Thyroid gland (tissue), 4 donors: ENCODE data around the gene TSPAN1. TPM values are rescaled to one million over a fixed set of nuclear protein-coding genes. Genes with fewer than 3 reads are reported as not detected.

ENCODE experiments used
- DNase-seq, 2 donors: peaks; one replicate each; pipeline ENCODE4 v3.0.0-alpha.2; 2019
- H3K27ac ChIP-seq, 3 donors: fragments of 200-600 bp; sonication (generic); 1 replicate in 2 of 3; 2 replicates in 1 of 3; pipeline ENCODE4 v1.5.1; 2016 to 2019; ENCODE audit warnings: mild to moderate bottlenecking in 1 of 3, moderate library complexity in 1 of 3
- H3K27me3 ChIP-seq: fragments of 200-600 bp; sonication (generic); one replicate; pipeline ENCODE4 v1.5.1; 2019
- H3K36me3 ChIP-seq, 2 donors: fragments of 200-600 bp; sonication (generic); one replicate each; pipeline ENCODE4 v1.5.1; 2016 to 2019
- H3K4me1 ChIP-seq, 2 donors: fragments of 200-600 bp; sonication (generic); one replicate each; pipeline ENCODE4 v1.5.1; 2017 to 2019
- H3K4me3 ChIP-seq, 3 donors: fragments of 200-600 bp; sonication (generic); replicated peaks in 1 of 3; 1 replicate in 2 of 3; 2 replicates in 1 of 3; pipeline ENCODE4 v1.5.1; 2016; ENCODE audit warnings: mild to moderate bottlenecking in 1 of 3
- H3K9me3 ChIP-seq: fragments of 200-600 bp; sonication (generic); one replicate; pipeline ENCODE4 v1.5.1; 2017
- POLR2A ChIP-seq, 2 donors: fragments of 450-650 bp; IDR thresholded peaks; one replicate each; pipeline ENCODE4 v1.6.1; 2017; ENCODE audit warnings: antibody characterized with exemption in 2 of 2, mild to moderate bottlenecking in 2 of 2, moderate library complexity in 1 of 2
- WGBS, 2 donors: methylation state at CpG; one replicate each; pipeline ENCODE4 v1.1.5; 2017; 5-methylcytosine and 5-hydroxymethylcytosine counted together
- intact Hi-C: fragments of 100-400 bp; cut with DNase I; formaldehyde crosslinking; loops from one replicate; pipeline ENCODE4 v1.15.1; 2023
- total RNA-seq, 4 donors: library from RNA; depleted of rRNA; stranded (reverse); fragments of >200 nt; gene quantifications; one replicate each; pipeline ENCODE4 v1.2.3, GENCODE V29; 2016
- TF ChIP-seq, protein P1 (sequence below), 6 experiments: fragments of 200-600 bp in 3 of 6; fragments of 450-650 bp in 3 of 6; sonication (generic) in 3 of 6; IDR thresholded peaks; one replicate each; pipeline ENCODE4 v1.5.1; 2016 to 2019; ENCODE audit warnings: antibody characterized with exemption in 6 of 6, mild to moderate bottlenecking in 2 of 6, inconsistent platforms in 1 of 6, moderate library complexity in 1 of 6

TSPAN1 gene
- total RNA-seq, 4 donors from 2014 or later, result 61.2 to 154 (median 105) TPM

DNA sequence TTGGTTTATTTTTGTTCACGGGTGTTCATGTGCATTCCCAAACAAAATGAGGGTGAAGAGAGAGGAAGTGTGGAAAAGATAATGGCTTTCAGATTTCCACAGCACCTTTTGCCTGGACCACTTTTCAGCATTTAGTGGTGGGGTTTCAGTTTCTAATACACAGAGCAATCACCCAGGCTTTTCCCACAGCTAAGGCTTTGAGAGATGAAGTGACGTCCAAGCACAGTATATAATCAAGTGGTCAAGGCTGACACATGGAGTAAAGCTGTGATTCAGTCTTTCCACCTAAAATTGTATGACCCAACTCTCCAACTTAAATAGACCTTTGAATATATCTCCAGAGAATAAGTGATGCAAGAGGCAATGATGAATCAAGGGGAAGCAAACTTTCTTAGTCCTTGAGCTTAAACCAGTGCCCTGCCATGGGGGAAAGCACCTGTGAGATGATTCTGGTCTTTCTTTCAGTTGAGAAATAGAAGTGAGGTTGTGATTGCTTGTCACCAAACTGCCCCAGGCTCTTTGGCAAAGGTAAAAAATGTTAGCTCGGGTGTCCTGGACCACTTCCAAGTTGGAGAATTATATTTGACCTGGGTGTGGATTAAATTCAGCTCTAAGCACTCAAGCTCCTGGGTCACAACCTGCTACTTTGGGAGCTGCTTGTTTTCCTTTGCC, 40.1 kb upstream of the TSPAN1 start:
- intact Hi-C loops, result loop anchor here (5.0 kb wide), 1 partner anchor 43 kb away; the partner anchor contains the start of genes P3R3URF and TSPAN1
- no peaks in the 10 kb centered on the region for H3K36me3 ChIP-seq
- 15 to 22% methylated on average over 3 of the region's 3 CpGs for WGBS, 2 donors
- DNase-seq, result peak; percentile 67 to 71
- H3K9me3 ChIP-seq, result no peaks in the 10 kb centered on the region
- peak overlapping the region; percentile 65 to 93 (median 72) for H3K27ac ChIP-seq
- H3K27me3 ChIP-seq, result no peaks in the 10 kb centered on the region
- TF ChIP-seq, protein P1, sequence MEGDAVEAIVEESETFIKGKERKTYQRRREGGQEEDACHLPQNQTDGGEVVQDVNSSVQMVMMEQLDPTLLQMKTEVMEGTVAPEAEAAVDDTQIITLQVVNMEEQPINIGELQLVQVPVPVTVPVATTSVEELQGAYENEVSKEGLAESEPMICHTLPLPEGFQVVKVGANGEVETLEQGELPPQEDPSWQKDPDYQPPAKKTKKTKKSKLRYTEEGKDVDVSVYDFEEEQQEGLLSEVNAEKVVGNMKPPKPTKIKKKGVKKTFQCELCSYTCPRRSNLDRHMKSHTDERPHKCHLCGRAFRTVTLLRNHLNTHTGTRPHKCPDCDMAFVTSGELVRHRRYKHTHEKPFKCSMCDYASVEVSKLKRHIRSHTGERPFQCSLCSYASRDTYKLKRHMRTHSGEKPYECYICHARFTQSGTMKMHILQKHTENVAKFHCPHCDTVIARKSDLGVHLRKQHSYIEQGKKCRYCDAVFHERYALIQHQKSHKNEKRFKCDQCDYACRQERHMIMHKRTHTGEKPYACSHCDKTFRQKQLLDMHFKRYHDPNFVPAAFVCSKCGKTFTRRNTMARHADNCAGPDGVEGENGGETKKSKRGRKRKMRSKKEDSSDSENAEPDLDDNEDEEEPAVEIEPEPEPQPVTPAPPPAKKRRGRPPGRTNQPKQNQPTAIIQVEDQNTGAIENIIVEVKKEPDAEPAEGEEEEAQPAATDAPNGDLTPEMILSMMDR (IDR thresholded peaks at IDR 0.05), result no peak
- no peak for TF ChIP-seq POLR2A (IDR thresholded peaks at IDR 0.05)
- H3K4me3 ChIP-seq, result no peak overlapping the region
- H3K4me1 ChIP-seq, result peaks cover 25 to 40% of the 10 kb centered on the region in 2 donors

DNA sequence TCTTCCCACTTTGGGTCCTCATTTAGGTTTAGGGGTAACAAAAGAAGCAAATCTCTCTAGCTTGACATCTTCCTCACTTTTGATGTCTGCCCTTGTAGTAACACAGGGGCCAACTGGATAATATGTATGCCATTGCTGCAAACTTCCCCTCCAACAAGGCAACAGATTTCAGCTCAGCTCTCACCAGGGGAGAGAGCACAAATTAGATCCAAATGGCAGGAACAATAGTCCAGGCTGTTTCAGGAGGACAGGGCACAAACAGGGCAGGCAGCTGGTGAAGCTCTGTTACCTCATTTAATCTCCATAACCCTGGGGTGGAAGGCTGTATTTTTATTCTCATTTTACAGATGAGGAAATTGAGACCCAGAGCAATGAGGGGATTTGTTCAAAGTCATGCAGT, 38.2 kb upstream of the TSPAN1 start:
- peaks cover 22 to 40% of the 10 kb centered on the region in 2 donors for H3K4me1 ChIP-seq
- no peak overlapping the region for H3K27ac ChIP-seq
- no peaks in the 10 kb centered on the region for H3K27me3 ChIP-seq
- TF ChIP-seq, protein P1 (IDR thresholded peaks at IDR 0.05), result no peak
- H3K36me3 ChIP-seq, result no peaks in the 10 kb centered on the region
- intact Hi-C loops, result loop anchor here (5.0 kb wide), 1 partner anchor 41 kb away; the partner anchor contains the start of genes P3R3URF and TSPAN1
- H3K4me3 ChIP-seq, result no peak overlapping the region
- H3K9me3 ChIP-seq, result no peaks in the 10 kb centered on the region
- DNase-seq, result no peak

DNA sequence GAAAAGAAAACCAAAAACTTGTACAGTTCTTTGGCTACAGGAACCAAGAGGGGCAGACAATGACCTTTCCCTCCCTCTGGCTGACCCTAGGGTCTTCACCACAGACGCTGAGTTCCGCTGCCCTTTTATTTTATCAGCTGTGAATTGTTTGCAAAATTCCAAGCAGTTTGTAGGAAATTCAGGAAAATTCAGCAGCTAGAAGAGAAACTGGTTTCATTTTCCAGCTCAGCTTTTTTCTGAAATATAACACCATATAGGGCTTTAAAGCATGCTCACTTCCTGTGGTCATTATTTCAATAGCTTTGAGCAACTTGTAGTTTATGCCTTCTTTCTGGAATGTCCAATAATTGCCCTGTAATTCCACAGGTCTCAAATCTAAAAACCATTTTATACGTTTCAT, 37.0 kb upstream of the TSPAN1 start:
- intact Hi-C loops, result loop anchor here (5.0 kb wide), 1 partner anchor 39 kb away; the partner anchor contains the start of genes P3R3URF and TSPAN1
- no peaks in the 10 kb centered on the region for H3K27me3 ChIP-seq
- 52 to 61% methylated on average over 3 of the region's 3 CpGs for WGBS, 2 donors
- no peak overlapping the region for H3K4me3 ChIP-seq
- DNase-seq, result no peak
- TF ChIP-seq, protein P1 (IDR thresholded peaks at IDR 0.05), result no peak
- no peak for TF ChIP-seq POLR2A (IDR thresholded peaks at IDR 0.05)
- H3K4me1 ChIP-seq, result peaks cover 22 to 40% of the 10 kb centered on the region in 2 donors
- no peaks in the 10 kb centered on the region for H3K36me3 ChIP-seq
- peak overlapping the region in 2 of 3 donors; percentile 27 to 51 for H3K27ac ChIP-seq
- H3K9me3 ChIP-seq, result no peaks in the 10 kb centered on the region

DNA sequence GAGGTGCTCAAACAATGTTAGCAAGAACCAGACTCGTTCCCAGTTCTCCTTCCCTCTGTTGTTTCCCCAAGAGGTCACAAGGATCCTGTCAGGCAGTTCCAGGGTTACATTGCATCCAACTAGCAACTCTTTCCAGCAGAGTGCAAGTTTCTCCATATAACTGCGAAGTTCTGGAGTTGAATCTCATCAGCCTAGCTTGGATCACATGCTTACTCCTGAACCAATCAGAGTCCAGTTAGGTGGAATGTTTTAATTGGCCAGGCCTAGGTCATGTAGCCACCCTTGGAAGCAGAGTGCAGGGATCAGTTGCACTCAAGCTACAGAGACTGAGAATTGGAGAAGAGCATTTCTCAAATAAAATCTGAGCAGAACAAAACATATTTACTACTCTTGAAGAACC, 26.6 kb upstream of the TSPAN1 start:
- no peaks in the 10 kb centered on the region for H3K9me3 ChIP-seq
- no peak overlapping the region for H3K4me3 ChIP-seq
- H3K27ac ChIP-seq, result no peak overlapping the region
- H3K27me3 ChIP-seq, result no peaks in the 10 kb centered on the region
- 76 to 82% methylated on average over 2 of the region's 2 CpGs for WGBS, 2 donors
- no peaks in the 10 kb centered on the region for H3K36me3 ChIP-seq
- intact Hi-C loops, result no loop called here
- H3K4me1 ChIP-seq, result peaks cover 0 to 7% of the 10 kb centered on the region in 2 donors
- no peak for DNase-seq
- TF ChIP-seq, protein P1 (IDR thresholded peaks at IDR 0.05), result no peak
- TF ChIP-seq POLR2A (IDR thresholded peaks at IDR 0.05), result no peak

DNA sequence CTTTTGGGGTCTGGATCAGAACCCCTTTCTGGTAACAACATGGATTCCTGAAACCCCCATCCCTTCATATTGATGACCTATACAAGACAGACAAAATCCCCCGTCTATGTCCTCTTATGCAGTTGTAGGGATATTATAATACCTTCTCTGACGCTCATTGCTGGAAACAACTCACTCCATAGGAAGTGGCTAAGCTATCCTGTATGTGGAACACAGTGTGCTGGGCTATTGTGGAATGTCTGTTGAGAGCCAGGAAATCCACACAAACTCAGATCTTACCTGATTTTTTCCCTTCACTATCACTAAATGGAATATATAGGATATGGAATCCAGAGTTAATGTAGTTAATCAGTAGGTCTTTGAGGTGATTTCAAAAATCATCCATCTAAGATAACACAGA, 24.8 kb upstream of the TSPAN1 start:
- Histone ChIP-seq H3K27ac (peak overlapping the region in 1 of 3 donors; percentile 12), H3K9me3 (no peaks in the 10 kb centered on the region), H3K27me3 (no peaks in the 10 kb centered on the region), H3K4me3 (no peak overlapping the region), H3K36me3 (no peaks in the 10 kb centered on the region), H3K4me1 (peaks cover 0 to 7% of the 10 kb centered on the region in 2 donors)
- no peak for DNase-seq
- intact Hi-C loops, result no loop called here
- TF ChIP-seq POLR2A (IDR thresholded peaks at IDR 0.05), result no peak
- 77 to 87% methylated on average over 2 of the region's 2 CpGs for WGBS, 2 donors
